Neuronal stem cell (in vitro differentiated cells): ENCODE data around the gene OMG.
"Not testable (repeated sequence)": the region's sequence is repeated elsewhere in the genome, so short reads cannot be mapped to it uniquely, and the experiment has no call there.

Experiments used
- DNase-seq: peaks from one replicate; pipeline ENCODE4 v3.0.0-alpha.2; 2013; ENCODE audit warnings: low spot score
- H2AFZ ChIP-seq: one replicate; pipeline ENCODE4 v1.6.1; 2013; ENCODE audit warnings: mild to moderate bottlenecking, low read length, inconsistent platforms
- H2AK5ac ChIP-seq: 2 replicates; pipeline ENCODE4 v1.6.1; 2013; ENCODE audit warnings: low read depth, mild to moderate bottlenecking, inconsistent platforms, low read length, moderate library complexity, mixed read lengths
- H2BK120ac ChIP-seq: 2 replicates; pipeline ENCODE4 v1.6.1; 2013; ENCODE audit warnings: low read depth, mild to moderate bottlenecking, inconsistent platforms, low read length, moderate library complexity, mixed read lengths
- H2BK12ac ChIP-seq: one replicate; pipeline ENCODE4 v1.6.1; 2013; ENCODE audit warnings: low read length, inconsistent platforms
- H2BK15ac ChIP-seq: 2 replicates; pipeline ENCODE4 v1.6.1; 2013; ENCODE audit warnings: mild to moderate bottlenecking, low read length, inconsistent platforms, mixed read lengths
- H2BK5ac ChIP-seq: one replicate; pipeline ENCODE4 v1.6.1; 2013; ENCODE audit warnings: inconsistent platforms, mild to moderate bottlenecking, low read length, moderate library complexity
- H3K14ac ChIP-seq: one replicate; pipeline ENCODE4 v1.6.1; 2013; ENCODE audit warnings: low read length, inconsistent platforms
- H3K18ac ChIP-seq: 2 replicates; pipeline ENCODE4 v1.6.1; 2013; ENCODE audit warnings: low read length, inconsistent platforms
- H3K23ac ChIP-seq: 2 replicates; pipeline ENCODE4 v1.6.1; 2013; ENCODE audit warnings: low read depth, mild to moderate bottlenecking, mixed read lengths, low read length, inconsistent platforms; ENCODE audit not compliant: poor library complexity
- H3K27ac ChIP-seq: replicated peaks from 3 replicates; pipeline ENCODE4 v1.5.1; 2013; ENCODE audit warnings: low read length, inconsistent platforms
- H3K27me3 ChIP-seq, 3 experiments: 2 replicates each; pipeline ENCODE4 v1.6.1; 2013; ENCODE audit warnings: low read length in 3 of 3, mild to moderate bottlenecking in 2 of 3, inconsistent platforms in 1 of 3, low read depth in 1 of 3, mixed read lengths in 1 of 3, moderate library complexity in 1 of 3; ENCODE audit not compliant: control insufficient read depth in 3 of 3, insufficient read depth in 3 of 3
- H3K36me3 ChIP-seq, 2 donors: replicated peaks in 1 of 2; 2 replicates each; pipeline ENCODE4 v1.6.1; 2013; ENCODE audit warnings: low read length in 2 of 2; ENCODE audit not compliant: control insufficient read depth in 2 of 2, insufficient read depth in 2 of 2
- H3K4ac ChIP-seq: 2 replicates; pipeline ENCODE4 v1.6.1; 2013; ENCODE audit warnings: inconsistent platforms, mild to moderate bottlenecking, low read length, moderate library complexity
- H3K4me1 ChIP-seq, 2 donors: 1 replicate in 1 of 2; 2 replicates in 1 of 2; pipeline ENCODE4 v1.6.1; 2013; ENCODE audit warnings: low read length in 2 of 2, low read depth in 1 of 2; ENCODE audit not compliant: control insufficient read depth in 2 of 2, insufficient read depth in 1 of 2
- H3K4me2 ChIP-seq: one replicate; pipeline ENCODE4 v1.6.1; 2013; ENCODE audit warnings: mild to moderate bottlenecking, low read length, inconsistent platforms; ENCODE audit not compliant: insufficient read depth, poor library complexity, severe bottlenecking
- H3K4me3 ChIP-seq, 2 donors: 2 replicates each; pipeline ENCODE4 v1.5.1; 2013; ENCODE audit warnings: low read length in 2 of 2, mild to moderate bottlenecking in 2 of 2, inconsistent platforms in 1 of 2, moderate library complexity in 1 of 2
- H3K79me1 ChIP-seq: one replicate; pipeline ENCODE4 v1.6.1; 2013; ENCODE audit warnings: low read depth, mild to moderate bottlenecking, inconsistent platforms, low read length, moderate library complexity
- H3K9ac ChIP-seq: one replicate; pipeline ENCODE4 v1.6.1; 2013; ENCODE audit warnings: mild to moderate bottlenecking, low read depth, low read length, inconsistent platforms; ENCODE audit not compliant: poor library complexity
- H3K9me3 ChIP-seq, 2 donors: replicated peaks in 1 of 2; 2 replicates each; pipeline versions ENCODE3 to v1.6.1; 2013; ENCODE audit warnings: low read length in 2 of 2, mild to moderate bottlenecking in 2 of 2, inconsistent platforms in 1 of 2, low read depth in 1 of 2, mixed read lengths in 1 of 2, moderate library complexity in 1 of 2; ENCODE audit not compliant: control insufficient read depth in 2 of 2, insufficient read depth in 1 of 2
- H4K8ac ChIP-seq: one replicate; pipeline ENCODE4 v1.6.1; 2013; ENCODE audit warnings: low read depth, mild to moderate bottlenecking, inconsistent platforms, low read length, moderate library complexity
- H4K91ac ChIP-seq: one replicate; pipeline ENCODE4 v1.6.1; 2013; ENCODE audit warnings: low read length, low read depth, mild to moderate bottlenecking, inconsistent platforms; ENCODE audit not compliant: poor library complexity
- WGBS, 2 donors: extraction: QIAGEN DNeasy Blood & Tissue Kit; methylation state at CpG; one replicate each; pipeline ENCODE4 v1.1.7; 2013; ENCODE audit warnings: missing lambda C conversion rate in 2 of 2, mixed read lengths in 1 of 2; ENCODE audit not compliant: insufficient read length in 2 of 2, insufficient replicate concordance in 1 of 2; ENCODE audit errors: extremely low coverage in 2 of 2; 5-methylcytosine and 5-hydroxymethylcytosine counted together

OMG gene

DNA sequence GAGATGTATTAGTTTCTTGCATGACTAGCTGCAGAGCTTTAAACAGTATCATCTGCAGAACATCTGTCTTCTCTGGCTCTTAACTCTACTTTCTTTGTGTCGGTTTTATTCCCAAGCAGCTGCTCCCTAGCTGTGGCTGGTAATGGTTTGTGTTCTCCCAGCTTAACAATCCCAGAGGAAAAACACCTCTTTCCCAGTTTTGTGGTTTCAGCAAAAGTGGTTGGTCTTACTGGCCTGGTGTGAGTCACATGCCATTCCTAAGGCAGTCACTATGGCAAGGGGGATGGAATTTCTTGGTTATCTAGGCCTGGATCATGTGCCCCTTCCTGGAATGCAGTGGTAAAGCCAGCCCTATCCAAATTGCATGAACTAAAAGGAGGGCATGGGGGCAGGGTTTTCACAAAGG, 27.5 kb downstream of the OMG start:
- Histone ChIP-seq H2AK5ac (no peak overlapping the region), H3K9me3 (no peaks in the 10 kb centered on the region), H2BK120ac (no peak overlapping the region), H3K18ac (no peak overlapping the region), H3K27ac (no peak overlapping the region), H4K8ac (no peak overlapping the region), H3K4me1 (peaks cover 0 to 12% of the 10 kb centered on the region in 2 donors), H3K36me3 (peaks cover 2 to 84% of the 10 kb centered on the region in 2 donors), H3K4me3 (no peak overlapping the region), H2AFZ (no peak overlapping the region), H3K23ac (no peak overlapping the region), H3K79me1 (no peaks in the 10 kb centered on the region), H4K91ac (no peak overlapping the region), H3K27me3 (no peaks in the 10 kb centered on the region), H2BK15ac (no peak overlapping the region), H2BK5ac (no peak overlapping the region), H3K4me2 (no peak overlapping the region), H3K9ac (no peak overlapping the region), H2BK12ac (no peak overlapping the region), H3K14ac (no peak overlapping the region), H3K4ac (no peak overlapping the region)
- WGBS, 2 donors: no CpG with 5 or more reads among the region's 1 CpG
- no peak for DNase-seq

DNA sequence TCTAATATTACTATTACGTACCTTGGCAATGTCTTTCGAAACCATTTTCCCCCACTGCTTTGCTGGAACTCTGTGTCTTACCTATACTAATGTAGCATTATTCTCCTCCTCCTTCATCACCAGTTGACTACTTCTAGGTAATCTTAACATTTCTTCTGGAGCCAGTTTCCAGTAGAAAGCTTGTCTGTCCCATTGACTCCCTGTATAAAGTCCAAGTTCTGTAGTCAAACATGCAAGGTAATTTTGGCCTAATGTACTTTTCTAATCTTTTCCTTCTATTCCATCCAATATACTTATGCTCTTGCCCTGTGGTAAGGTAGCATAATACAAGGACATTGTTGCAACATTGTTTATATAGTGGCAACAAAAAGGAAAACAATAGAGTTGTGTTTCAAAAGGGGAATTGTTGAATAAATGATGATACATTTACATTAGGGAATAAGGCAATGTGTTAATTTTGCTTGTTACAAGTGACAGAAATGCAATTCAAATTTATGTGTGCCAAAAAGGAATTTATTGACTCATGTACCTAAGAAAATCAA, 27.9 kb downstream of the OMG start:
- H3K36me3 ChIP-seq: peaks cover 2 to 83% of the 10 kb centered on the region in 2 donors
- no peak overlapping the region for H3K27ac ChIP-seq
- no peak overlapping the region for H2BK5ac ChIP-seq
- no peak overlapping the region for H2BK15ac ChIP-seq
- H3K9me3 ChIP-seq: no peaks in the 10 kb centered on the region
- H2BK120ac ChIP-seq: no peak overlapping the region
- H2AK5ac ChIP-seq: no peak overlapping the region
- no peaks in the 10 kb centered on the region for H3K27me3 ChIP-seq
- no peaks in the 10 kb centered on the region for H3K79me1 ChIP-seq
- no peak overlapping the region for H3K23ac ChIP-seq
- DNase-seq: no peak
- no peak overlapping the region for H2AFZ ChIP-seq
- H3K4me3 ChIP-seq: no peak overlapping the region
- H3K18ac ChIP-seq: no peak overlapping the region
- H3K14ac ChIP-seq: no peak overlapping the region
- H4K91ac ChIP-seq: no peak overlapping the region
- peaks cover 0 to 12% of the 10 kb centered on the region in 2 donors for H3K4me1 ChIP-seq
- no peak overlapping the region for H2BK12ac ChIP-seq
- no CpG with 5 or more reads among the region's 2 CpGs for WGBS, 2 donors
- no peak overlapping the region for H4K8ac ChIP-seq
- H3K4ac ChIP-seq: no peak overlapping the region
- no peak overlapping the region for H3K9ac ChIP-seq
- H3K4me2 ChIP-seq: no peak overlapping the region

DNA sequence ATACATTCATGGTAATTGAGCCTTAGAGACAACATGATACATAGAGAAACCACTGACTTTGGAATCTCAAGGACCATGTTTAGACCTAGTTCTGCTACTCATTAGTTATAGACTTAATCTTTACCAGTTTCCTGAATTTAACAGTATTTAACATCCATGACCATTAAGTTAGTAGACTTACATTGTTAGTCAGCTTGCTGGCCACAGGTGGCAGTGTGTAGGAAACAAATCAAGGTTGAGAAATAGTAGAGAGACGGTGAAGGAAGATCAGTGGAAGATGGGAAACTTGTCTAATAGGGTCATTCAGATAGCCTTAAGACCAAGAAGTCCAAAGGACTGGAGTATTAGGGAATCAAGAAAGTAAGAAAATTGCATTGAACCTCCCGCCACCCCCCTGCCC, 31.0 kb downstream of the OMG start:
- Histone ChIP-seq H3K9ac (no peak overlapping the region), H4K91ac (no peak overlapping the region), H3K4me3 (no peak overlapping the region), H4K8ac (no peak overlapping the region), H3K4me1 (peaks cover 0 to 12% of the 10 kb centered on the region in 2 donors), H2AFZ (no peak overlapping the region), H2AK5ac (no peak overlapping the region), H2BK12ac (no peak overlapping the region), H2BK5ac (no peak overlapping the region), H3K27ac (no peak overlapping the region), H3K18ac (no peak overlapping the region), H3K4me2 (no peak overlapping the region), H3K79me1 (no peaks in the 10 kb centered on the region), H3K14ac (no peak overlapping the region), H2BK15ac (no peak overlapping the region), H2BK120ac (no peak overlapping the region), H3K9me3 (no peaks in the 10 kb centered on the region), H3K4ac (no peak overlapping the region), H3K23ac (no peak overlapping the region), H3K36me3 (peaks cover 4 to 84% of the 10 kb centered on the region in 2 donors), H3K27me3 (no peaks in the 10 kb centered on the region)
- no CpG with 5 or more reads among the region's 2 CpGs for WGBS, 2 donors
- no peak for DNase-seq

DNA sequence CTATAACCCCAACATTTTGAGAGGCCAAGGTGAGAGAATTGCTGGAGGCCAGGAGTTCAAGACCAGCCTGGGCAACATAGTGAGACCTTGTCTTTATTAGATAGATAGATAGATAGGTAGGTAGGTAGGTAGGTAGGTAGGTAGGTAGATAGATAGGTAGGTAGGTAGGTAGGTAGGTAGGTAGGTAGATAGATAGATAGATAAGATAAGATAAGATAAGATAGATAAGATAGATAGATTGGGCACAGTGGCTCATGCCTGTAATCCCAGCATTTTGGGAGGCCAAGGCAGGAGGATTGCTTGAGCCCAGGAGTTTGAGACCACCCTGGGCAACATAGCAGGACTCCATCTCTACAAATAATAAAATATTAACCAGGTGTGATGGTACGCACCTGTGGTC, 34.1 kb downstream of the OMG start:
- DNase-seq, H3K14ac ChIP-seq, H4K91ac ChIP-seq, H2AFZ ChIP-seq, H3K9ac ChIP-seq, H2BK5ac ChIP-seq, H2AK5ac ChIP-seq, H3K27ac ChIP-seq, H3K23ac ChIP-seq, H2BK15ac ChIP-seq, H3K9me3 ChIP-seq, H3K27me3 ChIP-seq, H4K8ac ChIP-seq, H3K4me3 ChIP-seq, H3K4me2 ChIP-seq, H3K4me1 ChIP-seq, H3K4ac ChIP-seq, H2BK12ac ChIP-seq, H3K18ac ChIP-seq, H2BK120ac ChIP-seq, H3K79me1 ChIP-seq: not testable (repeated sequence)
- WGBS, 2 donors: no CpG with 5 or more reads among the region's 1 CpG
- peaks cover 7 to 88% of the 10 kb centered on the region in 2 donors for H3K36me3 ChIP-seq
